ENCODE results near the gene NABP2. TPM values are rescaled to one million over a fixed set of nuclear protein-coding genes. Genes with fewer than 3 reads are reported as not detected.

NABP2 gene
- polyA plus RNA-seq, 1 of the 3 experiments (the other 2 are of a cell fraction) = 49.3 TPM

DNA sequence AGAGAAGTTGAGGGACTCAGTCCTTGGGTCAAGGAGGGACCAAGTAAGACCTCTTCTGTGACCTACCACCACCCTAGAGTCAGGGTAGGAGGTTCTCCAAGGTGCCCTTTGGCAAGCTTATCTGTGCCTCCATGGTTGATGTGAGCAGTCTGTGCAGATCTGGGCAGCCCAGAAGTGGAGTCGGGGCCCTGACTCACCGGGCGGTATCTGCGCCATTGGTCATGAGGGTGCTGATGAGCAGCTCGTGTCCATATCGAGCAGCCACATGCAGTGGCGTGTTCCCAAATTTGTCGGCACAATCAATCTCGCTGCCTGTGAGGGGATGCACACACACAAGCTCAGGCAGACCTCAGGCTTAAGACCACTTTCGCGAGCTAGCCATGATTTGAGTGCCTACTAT is 28.9 kb downstream of the NABP2 start:
- H3K9me2 ChIP-seq = no peaks in the 10 kb centered on the region
- DNase-seq = no peak
- CTCF ChIA-PET = interaction anchor here (0.6 to 2.9 kb wide), 5 partner anchors 9 to 135 kb away, joined by 3 to 13 read pairs (median 6); partner anchors contain the start of genes COQ10A, SMARCC2 and ZC3H10
- POLR2A ChIA-PET = no interaction called here
- 100% methylated on average over 2 of the region's 11 CpGs for WGBS (ENCODE audit: low lambda C conversion rate)
- H3K27me3 ChIP-seq (ENCODE audit: insufficient read depth) = no peaks in the 10 kb centered on the region
- H4K20me1 ChIP-seq (ENCODE audit: insufficient read depth) = peaks cover 23% of the 10 kb centered on the region
- TF ChIP-seq, protein P1, sequence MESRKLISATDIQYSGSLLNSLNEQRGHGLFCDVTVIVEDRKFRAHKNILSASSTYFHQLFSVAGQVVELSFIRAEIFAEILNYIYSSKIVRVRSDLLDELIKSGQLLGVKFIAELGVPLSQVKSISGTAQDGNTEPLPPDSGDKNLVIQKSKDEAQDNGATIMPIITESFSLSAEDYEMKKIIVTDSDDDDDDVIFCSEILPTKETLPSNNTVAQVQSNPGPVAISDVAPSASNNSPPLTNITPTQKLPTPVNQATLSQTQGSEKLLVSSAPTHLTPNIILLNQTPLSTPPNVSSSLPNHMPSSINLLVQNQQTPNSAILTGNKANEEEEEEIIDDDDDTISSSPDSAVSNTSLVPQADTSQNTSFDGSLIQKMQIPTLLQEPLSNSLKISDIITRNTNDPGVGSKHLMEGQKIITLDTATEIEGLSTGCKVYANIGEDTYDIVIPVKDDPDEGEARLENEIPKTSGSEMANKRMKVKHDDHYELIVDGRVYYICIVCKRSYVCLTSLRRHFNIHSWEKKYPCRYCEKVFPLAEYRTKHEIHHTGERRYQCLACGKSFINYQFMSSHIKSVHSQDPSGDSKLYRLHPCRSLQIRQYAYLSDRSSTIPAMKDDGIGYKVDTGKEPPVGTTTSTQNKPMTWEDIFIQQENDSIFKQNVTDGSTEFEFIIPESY (IDR thresholded peaks at IDR 0.05; ENCODE audit: borderline replicate concordance, low read depth) = no peak
- no peak for TF ChIP-seq TAF1 (IDR thresholded peaks at IDR 0.05; ENCODE audit: borderline replicate concordance, low read depth, low read length)
- no peak for TF ChIP-seq GATA2 (CRISPR knock-in tag; IDR thresholded peaks at IDR 0.05)
- TF ChIP-seq GABPA (IDR thresholded peaks at IDR 0.05; ENCODE audit: low read depth) = no peak
- TF ChIP-seq RCOR1 (IDR thresholded peaks at IDR 0.05; ENCODE audit: low read length) = no peak
- TF ChIP-seq NRF1 (IDR thresholded peaks at IDR 0.05; ENCODE audit: low read depth, low read length) = no peak
- TF ChIP-seq FOXJ3 (CRISPR knock-in tag; IDR thresholded peaks at IDR 0.05) = no peak
- TF ChIP-seq EZH2phosphoT487 (IDR thresholded peaks at IDR 0.05; ENCODE audit: borderline replicate concordance, low read depth) = no peak
- H3K9me3 ChIP-seq = no peaks in the 10 kb centered on the region
- no peak overlapping the region for H3K27ac ChIP-seq (ENCODE audit: low read depth in 2 of 2, low read length in 1 of 2)
- H3K4me3 ChIP-seq (ENCODE audit: low read depth in 2 of 2, low read length in 1 of 2) = no peak overlapping the region
- H3K79me2 ChIP-seq (ENCODE audit: insufficient read depth) = peaks cover 68% of the 10 kb centered on the region
- H2AFZ ChIP-seq (ENCODE audit: low read depth) = no peak overlapping the region
- no peak overlapping the region for H3K4me2 ChIP-seq
- no peak overlapping the region for H3K9ac ChIP-seq
- H3F3A ChIP-seq (replicated peaks; ENCODE audit: insufficient read depth) = peaks cover 24% of the 10 kb centered on the region
- peaks cover 11 to 13% of the 10 kb centered on the region in 2 experiments for H3K4me1 ChIP-seq (ENCODE audit: control insufficient read depth in 1 of 2, insufficient read depth in 2 of 2, low read depth in 1 of 2, low read length in 1 of 2)
- peaks cover 62 to 75% of the 10 kb centered on the region in 2 experiments for H3K36me3 ChIP-seq (replicated peaks in 1 of 2; ENCODE audit: control insufficient read depth in 1 of 2, insufficient read depth in 2 of 2, low read length in 1 of 2)

DNA sequence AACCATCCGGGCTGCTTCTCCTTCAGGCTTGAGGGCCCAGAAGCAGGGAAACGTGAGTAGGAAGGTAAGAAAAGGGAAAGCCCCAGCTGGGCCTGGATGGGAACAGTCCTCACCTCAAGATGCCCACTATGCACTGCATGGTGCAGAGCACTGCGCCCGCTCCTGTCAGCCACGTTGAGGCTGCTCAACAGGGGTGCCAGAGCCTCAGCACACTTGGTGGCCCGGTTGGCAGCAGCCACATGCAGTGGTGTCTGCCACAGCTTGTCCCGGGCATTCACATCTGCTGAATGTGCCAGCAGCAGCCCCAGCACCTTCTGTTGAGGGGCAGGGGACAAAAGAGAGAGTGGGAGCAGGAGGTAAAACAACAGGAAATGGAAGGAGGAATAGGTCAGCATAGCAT is 31.5 kb downstream of the NABP2 start:
- no peak for DNase-seq
- no peaks in the 10 kb centered on the region for H3K9me2 ChIP-seq
- 95% methylated on average over 7 of the region's 7 CpGs for WGBS (ENCODE audit: low lambda C conversion rate)
- peaks cover 47 to 54% of the 10 kb centered on the region in 2 experiments for H3K36me3 ChIP-seq (replicated peaks in 1 of 2; ENCODE audit: control insufficient read depth in 1 of 2, insufficient read depth in 2 of 2, low read length in 1 of 2)
- no peak overlapping the region for H2AFZ ChIP-seq (ENCODE audit: low read depth)
- peaks cover 35% of the 10 kb centered on the region for H3F3A ChIP-seq (replicated peaks; ENCODE audit: insufficient read depth)
- H3K4me1 ChIP-seq (ENCODE audit: control insufficient read depth in 1 of 2, insufficient read depth in 2 of 2, low read depth in 1 of 2, low read length in 1 of 2) = peaks cover 11 to 19% of the 10 kb centered on the region in 2 experiments
- no peaks in the 10 kb centered on the region for H3K27me3 ChIP-seq (ENCODE audit: insufficient read depth)
- H3K4me3 ChIP-seq (ENCODE audit: low read depth in 2 of 2, low read length in 1 of 2) = no peak overlapping the region
- H3K9ac ChIP-seq = no peak overlapping the region
- peaks cover 65% of the 10 kb centered on the region for H3K79me2 ChIP-seq (ENCODE audit: insufficient read depth)
- POLR2A ChIA-PET = no interaction called here
- peaks cover 23% of the 10 kb centered on the region for H4K20me1 ChIP-seq (ENCODE audit: insufficient read depth)
- H3K9me3 ChIP-seq = no peaks in the 10 kb centered on the region
- CTCF ChIA-PET = interaction anchor here (1.0 to 5.4 kb wide), 7 partner anchors 12 to 65 kb away, joined by 3 to 58 read pairs (median 30); partner anchors contain the start of genes COQ10A, RNF41 and SMARCC2
- peak overlapping the region; percentile 97 for H3K4me2 ChIP-seq
- H3K27ac ChIP-seq (ENCODE audit: low read depth in 2 of 2, low read length in 1 of 2) = peak overlapping the region in 1 of 2 experiments; percentile 75; a peak in 1 of 4 replicates
- no peak for TF ChIP-seq CHD2 (IDR thresholded peaks at IDR 0.05; ENCODE audit: low read length, partially characterized antibody)
- no peak for TF ChIP-seq GABPA (IDR thresholded peaks at IDR 0.05; ENCODE audit: low read depth)
- TF ChIP-seq, protein P2, sequence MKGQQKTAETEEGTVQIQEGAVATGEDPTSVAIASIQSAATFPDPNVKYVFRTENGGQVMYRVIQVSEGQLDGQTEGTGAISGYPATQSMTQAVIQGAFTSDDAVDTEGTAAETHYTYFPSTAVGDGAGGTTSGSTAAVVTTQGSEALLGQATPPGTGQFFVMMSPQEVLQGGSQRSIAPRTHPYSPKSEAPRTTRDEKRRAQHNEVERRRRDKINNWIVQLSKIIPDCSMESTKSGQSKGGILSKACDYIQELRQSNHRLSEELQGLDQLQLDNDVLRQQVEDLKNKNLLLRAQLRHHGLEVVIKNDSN (IDR thresholded peaks at IDR 0.05; ENCODE audit: borderline replicate concordance, low read depth) = no peak
- TF ChIP-seq, protein P1 (IDR thresholded peaks at IDR 0.05; ENCODE audit: borderline replicate concordance, low read depth) = no peak
- TF ChIP-seq NRF1 (IDR thresholded peaks at IDR 0.05; ENCODE audit: low read depth, low read length) = no peak
- no peak for TF ChIP-seq FOXJ3 (CRISPR knock-in tag; IDR thresholded peaks at IDR 0.05)
- no peak for TF ChIP-seq SIN3A (IDR thresholded peaks at IDR 0.05; ENCODE audit: borderline replicate concordance, low read depth, low read length)
- TF ChIP-seq, protein P3, sequence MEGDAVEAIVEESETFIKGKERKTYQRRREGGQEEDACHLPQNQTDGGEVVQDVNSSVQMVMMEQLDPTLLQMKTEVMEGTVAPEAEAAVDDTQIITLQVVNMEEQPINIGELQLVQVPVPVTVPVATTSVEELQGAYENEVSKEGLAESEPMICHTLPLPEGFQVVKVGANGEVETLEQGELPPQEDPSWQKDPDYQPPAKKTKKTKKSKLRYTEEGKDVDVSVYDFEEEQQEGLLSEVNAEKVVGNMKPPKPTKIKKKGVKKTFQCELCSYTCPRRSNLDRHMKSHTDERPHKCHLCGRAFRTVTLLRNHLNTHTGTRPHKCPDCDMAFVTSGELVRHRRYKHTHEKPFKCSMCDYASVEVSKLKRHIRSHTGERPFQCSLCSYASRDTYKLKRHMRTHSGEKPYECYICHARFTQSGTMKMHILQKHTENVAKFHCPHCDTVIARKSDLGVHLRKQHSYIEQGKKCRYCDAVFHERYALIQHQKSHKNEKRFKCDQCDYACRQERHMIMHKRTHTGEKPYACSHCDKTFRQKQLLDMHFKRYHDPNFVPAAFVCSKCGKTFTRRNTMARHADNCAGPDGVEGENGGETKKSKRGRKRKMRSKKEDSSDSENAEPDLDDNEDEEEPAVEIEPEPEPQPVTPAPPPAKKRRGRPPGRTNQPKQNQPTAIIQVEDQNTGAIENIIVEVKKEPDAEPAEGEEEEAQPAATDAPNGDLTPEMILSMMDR (IDR thresholded peaks at IDR 0.05) = no peak
- TF ChIP-seq GATA2 (CRISPR knock-in tag; IDR thresholded peaks at IDR 0.05) = no peak
- TF ChIP-seq POLR2AphosphoS5 (IDR thresholded peaks at IDR 0.05; ENCODE audit: low read depth, low read length) = no peak
- TF ChIP-seq, protein P4, sequence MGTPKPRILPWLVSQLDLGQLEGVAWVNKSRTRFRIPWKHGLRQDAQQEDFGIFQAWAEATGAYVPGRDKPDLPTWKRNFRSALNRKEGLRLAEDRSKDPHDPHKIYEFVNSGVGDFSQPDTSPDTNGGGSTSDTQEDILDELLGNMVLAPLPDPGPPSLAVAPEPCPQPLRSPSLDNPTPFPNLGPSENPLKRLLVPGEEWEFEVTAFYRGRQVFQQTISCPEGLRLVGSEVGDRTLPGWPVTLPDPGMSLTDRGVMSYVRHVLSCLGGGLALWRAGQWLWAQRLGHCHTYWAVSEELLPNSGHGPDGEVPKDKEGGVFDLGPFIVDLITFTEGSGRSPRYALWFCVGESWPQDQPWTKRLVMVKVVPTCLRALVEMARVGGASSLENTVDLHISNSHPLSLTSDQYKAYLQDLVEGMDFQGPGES (IDR thresholded peaks at IDR 0.05; ENCODE audit: low read depth, low read length) = no peak
- TF ChIP-seq, protein P5, sequence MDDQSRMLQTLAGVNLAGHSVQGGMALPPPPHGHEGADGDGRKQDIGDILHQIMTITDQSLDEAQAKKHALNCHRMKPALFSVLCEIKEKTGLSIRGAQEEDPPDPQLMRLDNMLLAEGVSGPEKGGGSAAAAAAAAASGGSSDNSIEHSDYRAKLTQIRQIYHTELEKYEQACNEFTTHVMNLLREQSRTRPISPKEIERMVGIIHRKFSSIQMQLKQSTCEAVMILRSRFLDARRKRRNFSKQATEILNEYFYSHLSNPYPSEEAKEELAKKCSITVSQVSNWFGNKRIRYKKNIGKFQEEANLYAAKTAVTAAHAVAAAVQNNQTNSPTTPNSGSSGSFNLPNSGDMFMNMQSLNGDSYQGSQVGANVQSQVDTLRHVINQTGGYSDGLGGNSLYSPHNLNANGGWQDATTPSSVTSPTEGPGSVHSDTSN (IDR thresholded peaks at IDR 0.05) = no peak
- no peak for TF ChIP-seq EP300 (IDR thresholded peaks at IDR 0.05; ENCODE audit: borderline replicate concordance in 1 of 2, low read depth in 1 of 2, low read length in 1 of 2)

Data from SK-N-SH (cell line).